CD4-positive, alpha-beta T cell treated with Interleukin-21 for 1 hour (primary cell): Measurements from ENCODE around the gene KASH5.

Source experiments
- DNase-seq: peaks from one replicate; pipeline ENCODE4 v3.0.0-alpha.2; 2020

Gene KASH5

DNA sequence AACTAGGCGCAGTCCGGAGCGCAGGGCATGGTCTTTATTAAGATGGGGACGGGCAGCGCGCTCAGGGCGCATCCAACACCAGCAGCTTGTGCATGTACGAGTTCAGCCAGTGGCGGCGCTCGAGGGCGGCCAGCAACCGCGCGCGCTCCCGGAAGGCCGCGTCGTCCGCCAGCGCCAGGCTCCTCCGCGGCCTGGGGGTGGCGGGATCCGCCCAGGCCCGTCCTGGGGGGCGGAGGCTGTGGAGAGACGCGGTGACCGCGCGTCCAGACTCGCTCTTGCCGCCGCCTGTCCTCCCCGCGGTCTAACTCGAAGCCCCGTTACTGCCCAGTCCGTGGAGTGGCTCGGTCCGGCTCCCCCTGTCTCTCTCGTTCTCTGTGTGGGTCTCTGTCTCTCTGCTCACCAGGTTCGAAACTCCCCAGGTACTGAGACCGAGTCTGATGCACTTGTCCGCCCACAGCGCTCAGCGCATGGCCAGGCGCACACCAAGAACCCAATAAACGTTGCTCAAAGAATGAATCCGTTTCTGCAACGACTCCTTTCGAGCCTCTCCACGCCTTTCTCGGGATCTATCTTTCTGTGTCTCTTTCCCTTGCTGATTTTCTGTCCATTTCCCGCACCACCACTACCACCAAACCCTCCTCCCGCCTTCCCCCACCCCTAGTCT lies 34.5 kb downstream of the KASH5 start:
- DNase-seq = peak; percentile 59

GRCh38 chr19:49423071-49423984 lies 35.3 kb downstream of the KASH5 start, which contains the start of gene PTH2:
Gene PTH2, minus strand, starts transcription at chr19:49423441. Its CDS starts 102 bp downstream, at chr19:49423339.
- no peak for DNase-seq

GRCh38 chr19:49423985-49424303 lies 35.9 kb downstream of the KASH5 start:
- peak; percentile 52 for DNase-seq

GRCh38 chr19:49425178-49425577 lies 37.1 kb downstream of the KASH5 start, which contains the start of gene GFY:
Gene GFY, plus strand, starts transcription at chr19:49425388. Its CDS starts 1,043 bp downstream, at chr19:49426431.
- no peak for DNase-seq

- DNase-seq = no peak
Observed at GRCh38 chr19:49425922-49426592, 38.0 kb downstream of the KASH5 start.

GRCh38 chr19:49427339-49427738 lies 39.3 kb downstream of the KASH5 start:
- DNase-seq = no peak

DNA sequence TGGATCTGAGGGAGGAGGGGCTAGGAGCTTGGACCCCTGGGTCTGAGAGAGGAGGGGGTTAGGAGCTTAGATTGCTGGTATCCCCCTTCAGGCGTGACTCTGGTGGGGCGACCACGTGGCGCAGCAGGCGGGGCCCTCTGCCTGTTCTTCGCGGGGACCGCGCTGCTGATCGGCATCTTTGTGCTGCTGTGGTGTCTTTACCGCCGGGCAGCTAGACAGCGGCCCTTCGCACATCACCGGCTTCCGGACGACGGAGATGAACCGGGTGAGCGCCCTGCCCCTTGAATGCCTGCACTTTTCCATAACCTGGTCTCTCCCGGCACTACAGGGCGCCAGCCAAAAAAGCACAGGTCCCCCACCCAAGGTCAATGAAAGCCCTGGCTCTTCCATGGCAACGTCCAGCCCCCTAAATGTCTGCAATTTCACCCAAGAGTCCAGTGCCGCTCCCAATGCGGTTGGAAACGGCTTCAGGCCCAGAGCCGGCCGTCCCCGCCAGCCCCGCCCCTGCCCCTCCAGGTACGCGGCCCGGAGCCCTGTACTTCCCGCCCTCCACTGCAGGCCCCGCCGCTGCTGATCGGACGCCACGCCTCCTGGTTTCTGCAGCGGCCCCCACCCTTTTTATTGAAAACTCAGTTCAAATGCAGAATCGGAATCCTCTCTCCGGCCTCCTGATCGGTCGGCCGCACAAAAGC lies 40.0 kb downstream of the KASH5 start:
- DNase-seq = peak; percentile 31

DNA sequence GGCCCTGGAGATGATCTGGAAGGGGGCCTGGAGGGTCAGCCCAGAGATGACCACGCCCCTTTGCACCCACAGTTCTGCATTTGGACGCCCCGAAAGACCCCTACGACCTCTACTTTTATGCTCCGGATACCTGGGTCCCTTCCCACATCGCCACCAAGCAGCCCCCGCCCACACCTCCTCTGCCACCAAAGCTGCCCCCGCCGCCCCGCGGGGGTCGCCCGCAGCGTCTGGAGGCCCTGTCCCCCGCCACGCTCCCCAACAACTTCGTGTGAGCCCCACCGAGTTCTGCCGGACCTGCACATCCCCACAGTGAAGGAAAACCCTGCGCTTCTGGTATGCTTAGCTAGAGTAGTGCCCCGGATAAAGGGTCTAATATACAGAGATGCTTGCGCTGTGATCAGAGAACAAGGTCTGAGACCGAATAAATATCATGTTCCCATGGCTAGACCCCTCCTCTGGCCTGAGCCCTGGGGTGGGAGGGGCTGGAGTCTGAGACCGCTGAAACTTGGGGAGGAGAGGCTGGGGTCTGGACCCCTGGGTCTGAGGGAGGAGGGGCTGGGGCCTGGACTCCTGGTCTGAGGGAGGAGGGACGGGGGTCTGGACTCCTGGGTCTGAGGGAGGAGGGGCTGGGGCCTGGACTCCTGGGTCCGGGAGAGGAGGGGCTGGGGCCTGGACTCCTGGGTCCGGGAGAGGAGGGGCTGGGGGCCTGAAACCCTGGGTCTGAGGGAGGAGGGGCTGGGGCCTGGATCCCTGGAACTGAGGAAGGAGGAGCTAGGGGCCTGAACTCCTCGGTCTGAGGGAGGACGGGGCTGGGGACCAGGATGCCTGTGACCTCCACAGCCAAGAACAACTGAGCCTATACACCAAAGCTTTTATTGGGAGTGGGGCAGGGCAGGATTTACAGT lies 40.8 kb downstream of the KASH5 start:
- DNase-seq = no peak

GRCh38 chr19:49430172-49430677 lies 42.2 kb downstream of the KASH5 start:
- DNase-seq = no peak

DNA sequence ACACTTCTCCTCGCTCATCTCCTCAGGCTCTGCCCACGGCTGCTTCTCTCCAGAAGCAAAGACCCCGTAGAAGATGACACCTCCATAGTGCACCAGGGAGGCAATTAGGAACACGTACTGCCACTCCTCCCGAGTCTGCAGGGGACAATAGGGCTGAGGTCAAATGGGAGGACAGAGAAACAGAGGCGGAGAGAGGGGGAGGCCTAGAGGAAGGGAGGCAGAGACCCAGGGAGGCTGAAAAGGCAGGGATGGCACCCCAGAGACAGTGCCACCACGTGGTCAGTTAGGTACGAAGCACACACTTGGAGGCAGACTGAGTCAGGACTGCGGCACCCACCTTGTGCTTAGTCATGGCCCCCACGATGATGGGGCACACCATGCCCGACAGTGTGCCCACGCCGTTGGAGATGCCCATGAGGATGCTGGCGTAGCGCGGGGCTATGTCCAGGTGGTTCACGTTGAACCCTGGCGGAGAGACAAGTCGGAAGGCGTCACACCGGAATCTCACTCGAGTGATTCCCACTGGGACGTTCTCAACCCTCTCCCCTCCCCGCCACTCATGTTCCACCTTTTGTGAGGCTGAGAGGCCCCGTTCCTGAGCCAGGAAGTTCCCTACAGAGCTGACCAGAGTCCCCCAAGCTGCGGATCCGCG lies 42.8 kb downstream of the KASH5 start:
- DNase-seq = no peak

DNA sequence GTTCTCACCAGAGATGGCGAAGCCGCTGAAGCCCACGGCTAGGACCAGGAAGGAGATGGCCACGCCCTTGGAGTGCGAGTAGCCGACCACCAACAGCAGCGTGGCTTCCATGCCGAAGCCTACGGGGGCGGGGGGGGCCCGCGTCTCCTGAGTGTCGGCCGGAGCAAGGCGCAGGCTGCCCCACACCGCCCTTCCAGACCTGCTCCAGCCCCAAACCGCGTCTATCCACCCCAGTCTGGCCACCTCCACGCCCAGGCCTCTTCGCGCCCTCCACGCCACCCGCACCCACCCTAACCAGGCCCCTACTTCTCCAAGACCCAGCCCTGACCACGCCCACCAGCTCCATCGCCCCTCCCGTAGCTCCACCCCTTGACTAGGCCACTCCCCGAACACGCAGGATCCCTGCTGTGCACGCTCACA lies 43.3 kb downstream of the KASH5 start:
- peak; percentile 38 for DNase-seq

DNA sequence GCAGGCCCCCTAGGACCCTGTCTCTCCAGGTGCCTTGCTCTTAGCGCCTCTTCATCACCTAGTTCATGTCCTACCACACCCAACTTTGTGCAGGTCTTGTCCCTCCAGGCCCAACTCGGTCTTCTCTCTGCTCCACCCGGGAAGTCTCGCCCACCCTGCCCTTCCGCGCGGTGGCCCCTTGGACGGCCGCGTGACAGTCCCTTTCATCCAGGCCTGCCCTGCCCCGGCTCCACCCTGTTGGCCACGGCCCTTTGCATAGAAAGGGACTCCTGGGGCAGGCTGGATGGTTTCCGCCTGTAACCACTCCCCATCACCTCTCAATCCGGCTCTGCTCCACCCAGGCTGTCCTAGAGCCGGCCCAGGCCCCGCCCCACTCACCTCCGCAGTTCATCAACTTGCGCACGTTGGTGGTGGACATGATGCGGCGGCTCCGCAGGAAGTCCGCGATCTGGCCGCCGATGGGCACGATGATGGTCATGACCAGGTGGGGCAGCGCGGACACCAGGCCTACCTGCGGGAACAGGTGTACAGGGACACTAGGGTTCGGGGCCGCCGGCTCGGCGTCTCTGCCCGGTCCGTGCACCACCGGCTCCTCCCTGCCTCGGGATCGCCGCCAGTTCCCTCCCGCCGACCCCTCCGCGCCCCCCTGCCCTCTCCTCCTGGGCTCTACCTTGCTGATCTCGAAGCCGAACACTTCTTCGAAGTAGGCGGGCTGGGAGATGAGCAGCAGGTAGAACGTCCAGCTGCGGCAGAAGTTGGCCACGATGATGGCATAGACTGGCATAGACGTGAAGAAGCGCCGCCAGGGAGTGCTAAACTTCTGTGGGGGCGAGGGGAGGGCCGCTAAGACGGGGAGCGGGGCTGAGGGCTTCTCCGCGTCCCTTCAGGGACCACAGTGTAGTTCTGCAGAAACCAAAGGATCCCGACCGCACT lies 44.4 kb downstream of the KASH5 start:
- DNase-seq = peak; percentile 43

DNA sequence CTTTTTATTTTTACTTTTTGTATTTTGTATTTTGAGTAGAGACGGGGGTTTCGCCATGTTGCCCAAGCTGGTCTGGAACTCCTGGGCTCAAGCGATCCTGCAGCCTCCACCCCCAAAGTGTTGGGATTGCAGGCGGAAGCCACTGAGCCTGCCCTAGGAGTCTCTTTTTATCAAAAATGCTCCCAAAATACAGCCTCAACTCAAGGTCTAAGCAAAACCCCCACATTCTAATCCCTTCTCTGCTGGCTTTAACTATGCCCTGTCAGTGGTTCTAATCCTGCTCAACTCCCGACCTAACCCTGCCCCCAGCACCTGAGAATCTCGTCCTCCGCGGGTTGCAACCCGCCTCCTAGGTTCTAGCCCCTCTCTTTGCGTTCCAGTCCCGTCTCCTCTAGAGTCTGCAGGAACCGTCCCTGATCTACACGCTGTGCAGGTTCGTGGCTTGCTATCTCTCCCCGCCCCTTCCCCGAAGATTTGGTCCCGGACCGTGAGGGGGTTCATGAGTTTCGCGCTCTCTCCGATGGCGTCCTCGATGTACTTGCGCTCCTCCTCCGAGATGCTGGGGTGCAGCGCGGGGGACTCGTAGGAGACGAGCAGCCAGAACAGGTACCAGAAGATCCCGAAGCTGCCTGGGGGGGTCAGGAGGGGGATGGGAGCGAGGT lies 45.3 kb downstream of the KASH5 start:
- no peak for DNase-seq

- no peak for DNase-seq
Observed at GRCh38 chr19:49434907-49435583, 47.0 kb downstream of the KASH5 start.

- no peak for DNase-seq
Observed at GRCh38 chr19:49435670-49436069, 47.6 kb downstream of the KASH5 start.

GRCh38 chr19:49436381-49437017 lies 48.5 kb downstream of the KASH5 start:
- DNase-seq = peak; percentile 63

- no peak for DNase-seq
Observed at GRCh38 chr19:49437231-49437630, 49.2 kb downstream of the KASH5 start.

DNA sequence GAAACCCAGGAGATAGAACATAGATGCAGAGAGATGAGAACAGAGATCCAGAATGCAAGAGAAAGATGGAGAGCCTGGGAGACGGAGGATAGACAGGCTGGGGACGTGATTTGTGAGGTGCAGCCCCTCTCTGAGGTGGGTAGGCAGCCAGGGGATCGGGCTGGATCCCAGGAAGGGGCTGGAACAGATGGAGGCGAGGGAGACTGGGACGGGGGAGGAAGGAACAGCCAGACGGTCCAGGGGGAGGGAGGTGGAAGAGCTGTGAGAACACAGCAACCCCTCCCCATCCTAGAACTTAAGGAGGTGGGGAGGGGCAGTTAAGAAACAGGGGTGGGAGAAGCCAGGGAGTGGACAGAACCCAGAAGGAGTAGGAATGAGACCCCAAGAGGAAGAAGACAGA lies 50.2 kb downstream of the KASH5 start:
- DNase-seq = no peak
